Measurements from ENCODE around the gene UVSSA.
"Not testable (repeated sequence)": the region's sequence is repeated elsewhere in the genome, so short reads cannot be mapped to it uniquely, and the experiment has no call there.

Gene UVSSA

GRCh38 chr4:1316537-1317168, 30.4 kb upstream of the UVSSA start:
- DNase-seq: no peak

DNA sequence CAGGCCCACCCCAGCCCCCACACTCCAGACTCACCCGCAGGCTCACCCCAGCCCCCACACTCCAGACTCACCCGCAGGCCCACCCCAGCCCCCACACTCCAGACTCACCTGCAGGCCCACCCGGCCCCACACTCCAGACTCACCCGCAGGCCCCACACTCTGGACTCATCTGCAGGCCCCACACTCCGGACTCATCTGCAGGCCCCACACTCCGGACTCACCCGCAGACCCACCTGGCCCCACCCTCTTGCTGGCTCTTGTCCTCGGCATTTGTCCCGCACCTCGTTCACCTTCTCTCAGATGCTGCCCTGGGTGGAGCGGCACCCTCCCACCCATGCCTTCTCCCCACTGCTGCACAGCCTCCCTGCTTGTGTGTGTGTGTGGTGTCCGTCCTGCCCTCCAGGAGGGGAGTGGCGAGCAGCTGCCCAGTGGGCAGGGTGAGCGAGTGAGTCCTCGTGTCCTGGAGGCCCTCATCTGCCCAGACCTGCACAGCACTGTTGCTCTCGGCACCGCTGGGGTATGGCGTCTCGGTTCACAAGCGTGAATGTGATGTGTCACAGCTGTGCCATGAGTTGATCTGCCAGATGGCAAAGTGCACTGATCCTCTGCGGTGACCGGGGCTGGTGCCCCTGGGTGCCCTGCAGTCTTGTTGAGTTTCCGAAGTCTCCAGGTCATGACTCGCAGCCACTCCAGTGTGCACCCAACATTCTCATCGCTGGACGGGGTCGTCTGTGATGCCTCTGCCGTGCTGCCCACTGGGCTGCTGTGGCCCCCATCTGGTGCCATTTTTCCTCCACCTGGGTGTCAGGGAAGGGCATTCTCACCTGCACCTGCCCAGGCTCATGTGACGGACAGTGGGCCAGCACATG, 29.6 kb upstream of the UVSSA start:
- no peak for DNase-seq

DNA sequence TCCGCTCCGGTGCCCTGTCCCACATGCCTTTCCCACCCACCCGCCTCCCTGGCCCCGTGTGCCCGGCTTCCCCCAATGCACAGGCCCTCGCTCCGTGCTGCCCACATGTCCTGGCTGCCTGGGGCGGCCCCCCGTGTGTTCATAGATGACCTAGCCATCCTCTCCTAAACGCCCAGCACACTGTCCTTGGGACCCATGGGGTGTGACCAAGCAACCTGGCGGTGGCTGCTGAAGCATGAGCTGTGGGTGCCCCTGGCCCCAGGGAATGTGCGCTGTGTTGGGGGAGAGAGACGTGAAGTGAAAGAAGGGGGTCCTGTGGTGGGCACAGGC, 29.0 kb upstream of the UVSSA start:
- DNase-seq: no peak

DNA sequence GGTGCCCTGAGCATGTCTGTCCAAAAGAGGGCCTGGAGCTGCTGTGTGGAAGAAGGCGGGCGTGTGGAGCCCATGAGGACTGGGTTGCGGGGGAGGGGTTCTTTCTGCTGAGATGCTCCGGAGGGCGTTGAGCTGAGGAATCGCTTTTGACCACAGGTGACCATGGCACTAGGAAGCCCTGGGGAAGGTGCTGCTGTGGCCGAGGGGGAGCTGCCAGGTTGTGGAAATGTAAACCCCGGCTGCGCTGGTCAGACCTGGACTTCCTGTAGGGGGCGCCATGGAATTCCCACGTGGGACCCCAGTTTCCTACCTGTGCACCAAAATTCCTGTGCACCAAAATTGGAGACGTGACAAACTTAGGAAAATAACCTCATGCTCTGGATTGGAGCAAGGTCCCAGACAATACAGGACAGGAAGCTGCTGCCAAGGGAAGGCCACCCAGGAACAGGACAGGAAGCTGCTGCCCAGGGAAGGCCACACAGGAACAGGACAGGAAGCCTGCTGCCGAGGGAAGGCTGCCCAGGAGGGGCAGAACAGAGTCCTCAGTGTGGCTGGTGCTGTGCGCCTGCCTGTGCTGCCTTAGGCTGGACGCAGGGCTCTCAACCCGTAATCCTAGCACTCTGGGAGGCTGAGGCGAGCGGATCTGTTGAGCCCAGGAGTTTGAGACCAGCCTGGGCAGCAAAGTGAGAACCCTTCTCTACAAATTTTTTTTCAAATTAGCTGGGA, 28.4 kb upstream of the UVSSA start:
- peak in 1 of 4 experiments; percentile 20 for DNase-seq

- no peak for DNase-seq
Measured at GRCh38 chr4:1321486-1321885, 25.5 kb upstream of the UVSSA start.

DNA sequence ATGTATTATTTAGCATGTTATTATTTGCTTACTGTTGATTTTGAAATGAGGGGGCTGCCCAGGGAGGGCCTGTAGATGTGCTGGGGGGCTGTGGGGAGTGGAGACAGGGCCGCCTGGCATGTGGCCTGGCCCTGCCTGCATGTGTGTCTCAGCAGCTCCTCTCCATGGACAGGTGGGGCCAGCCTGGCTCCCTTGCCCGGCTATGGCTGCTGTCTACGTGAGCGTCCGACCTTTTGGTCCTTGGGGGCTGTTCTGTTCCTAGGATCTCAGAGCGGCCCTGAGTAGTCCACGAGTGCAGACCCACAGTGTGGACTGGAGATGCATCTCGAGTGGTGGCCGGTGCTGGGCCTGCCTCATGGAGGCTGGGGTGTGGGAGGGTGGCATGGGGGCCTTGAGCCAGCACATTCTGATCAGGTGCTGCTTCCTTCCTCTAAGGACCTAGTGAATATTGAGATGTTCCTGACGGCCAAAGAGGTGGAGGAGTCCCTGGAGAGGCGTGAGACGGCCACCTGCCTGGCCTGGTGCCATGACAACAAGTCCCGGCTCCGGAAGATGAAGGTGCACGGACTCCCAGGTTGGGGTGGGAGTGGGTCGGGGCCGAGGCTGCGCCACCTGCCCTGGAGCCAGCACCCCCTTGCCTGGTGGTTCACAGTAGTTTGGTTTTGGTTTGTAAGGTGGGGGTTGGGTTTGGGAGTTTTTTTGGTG, 24.9 kb upstream of the UVSSA start:
- DNase-seq: no peak

GRCh38 chr4:1323280-1323634, 23.8 kb upstream of the UVSSA start:
- DNase-seq: no peak

DNA sequence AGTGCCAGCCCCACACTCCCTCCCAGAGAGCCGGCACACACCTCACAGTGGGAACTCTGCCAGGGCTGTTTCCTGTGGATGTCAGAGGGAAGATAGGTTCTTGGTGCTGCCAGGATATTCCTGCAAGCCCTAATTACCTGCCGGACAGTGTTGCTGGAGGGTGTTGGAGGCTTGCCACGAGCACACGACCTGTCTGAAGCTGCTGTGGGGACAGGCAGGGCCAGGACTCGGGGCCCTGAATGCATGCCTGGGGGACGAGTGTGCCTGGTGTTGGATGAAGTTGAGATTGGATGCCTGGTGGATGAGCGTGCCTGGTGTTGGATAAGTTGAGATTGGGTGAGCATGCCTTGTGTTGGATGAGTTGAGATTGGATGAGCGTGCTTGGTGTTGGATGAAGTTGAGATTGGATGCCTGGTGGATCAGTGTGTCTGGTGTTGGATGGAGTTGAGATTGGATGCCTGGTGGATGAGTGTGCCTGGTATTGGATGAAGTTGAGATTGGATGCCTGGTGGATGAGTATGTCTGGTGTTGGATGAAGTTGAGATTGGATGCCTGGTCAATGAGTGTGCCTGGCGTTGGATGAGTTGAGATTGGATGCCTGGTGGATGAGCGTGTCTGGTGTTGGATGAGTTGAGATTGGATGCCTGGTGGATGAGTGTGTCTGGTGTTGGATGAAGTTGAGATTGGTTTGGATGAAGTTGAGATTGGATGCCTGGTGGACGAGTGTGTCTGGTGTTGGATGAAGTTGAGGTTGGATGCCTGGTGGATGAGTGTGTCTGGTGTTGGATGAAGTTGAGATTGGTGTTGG, 23.2 kb upstream of the UVSSA start:
- no peak for DNase-seq

- not testable (repeated sequence) for DNase-seq
Measured at GRCh38 chr4:1324443-1325175, 22.4 kb upstream of the UVSSA start.

GRCh38 chr4:1325176-1325480, 21.9 kb upstream of the UVSSA start:
- DNase-seq: no peak

DNA sequence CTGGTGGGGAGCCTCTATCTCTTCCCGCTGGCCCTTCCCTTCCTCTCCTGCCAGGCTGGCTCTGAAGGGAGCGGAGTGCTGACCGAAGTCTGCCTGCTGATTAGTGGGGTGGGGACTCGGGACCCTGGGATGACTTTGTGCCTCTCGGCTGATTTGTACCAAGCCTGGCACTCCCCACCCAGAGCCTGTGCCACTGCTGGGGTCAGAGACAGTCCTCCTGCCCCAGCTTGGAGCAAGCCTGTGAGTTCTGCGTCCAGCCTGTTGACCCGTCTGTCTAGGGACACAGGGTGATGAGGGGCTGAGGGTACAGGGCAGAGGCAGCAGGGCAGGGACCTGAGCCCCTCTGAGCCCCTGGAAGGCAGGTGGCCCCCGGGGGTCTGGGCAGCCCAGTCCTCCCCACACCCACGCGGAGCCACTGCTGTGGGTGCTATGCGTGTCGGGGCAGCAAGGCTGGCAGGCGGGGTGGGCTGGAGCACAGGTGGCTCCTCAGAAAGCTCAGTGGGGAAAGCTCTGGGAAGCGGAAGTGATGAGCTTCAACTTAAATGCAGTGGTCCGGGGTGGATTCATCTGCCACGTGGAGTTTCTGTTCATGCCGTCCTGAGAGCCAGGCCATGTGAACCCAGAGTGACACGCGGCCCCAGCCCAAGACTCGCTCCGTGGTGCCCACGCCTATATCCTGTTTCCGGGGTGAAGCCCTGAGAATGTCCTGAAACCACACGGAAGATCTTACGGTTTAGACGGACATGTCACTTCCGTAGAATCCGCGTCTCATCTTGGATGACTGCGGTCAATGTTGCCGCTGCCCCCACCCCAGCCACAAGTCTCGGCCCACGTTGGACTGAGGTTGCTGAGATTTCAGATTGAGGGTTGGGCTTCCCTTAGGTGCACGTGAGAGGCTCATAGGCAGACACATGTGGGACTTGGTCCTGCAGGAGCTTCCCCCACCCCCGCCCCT, 21.1 kb upstream of the UVSSA start:
- DNase-seq: no peak

DNA sequence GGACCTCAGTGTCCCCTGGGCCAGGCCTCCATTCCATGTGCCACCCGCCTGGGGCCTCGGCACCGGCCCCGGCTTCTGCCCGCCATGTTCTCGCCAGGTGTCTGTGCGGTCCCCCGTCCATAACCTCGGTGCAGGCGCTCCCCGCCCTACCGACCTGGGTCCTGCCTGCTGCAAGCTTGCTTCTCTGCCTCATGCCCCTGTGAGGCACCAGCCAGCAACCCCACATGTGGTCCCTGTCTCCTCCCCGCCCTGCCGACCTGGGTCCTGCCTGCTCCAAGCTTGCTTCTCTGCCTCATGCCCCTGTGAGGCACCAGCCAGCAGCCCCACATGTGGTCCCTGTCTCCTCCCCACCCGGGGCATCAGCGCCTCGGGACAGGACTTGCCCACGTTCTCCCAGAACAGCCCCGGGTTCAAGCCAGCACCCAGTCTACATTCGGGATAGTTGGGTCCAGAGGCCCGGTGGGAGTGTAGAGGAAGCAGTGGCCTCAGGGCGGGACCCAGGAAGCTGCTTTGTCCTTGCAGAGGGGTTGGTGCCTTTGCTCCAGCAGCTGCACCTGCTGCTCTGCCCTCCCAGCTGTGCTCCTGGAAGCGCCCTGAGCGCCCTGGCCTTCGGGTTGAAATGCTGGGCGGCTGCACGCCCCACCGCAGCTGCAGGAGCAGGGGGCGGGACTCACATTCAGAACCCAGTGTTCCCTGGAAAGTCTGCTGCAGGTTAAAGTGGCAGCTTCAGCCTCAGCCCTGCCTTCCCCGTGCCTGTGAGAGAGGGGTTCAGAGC, 20.1 kb upstream of the UVSSA start:
- no peak for DNase-seq

GRCh38 chr4:1327526-1328266, 19.3 kb upstream of the UVSSA start:
- DNase-seq: no peak

DNA sequence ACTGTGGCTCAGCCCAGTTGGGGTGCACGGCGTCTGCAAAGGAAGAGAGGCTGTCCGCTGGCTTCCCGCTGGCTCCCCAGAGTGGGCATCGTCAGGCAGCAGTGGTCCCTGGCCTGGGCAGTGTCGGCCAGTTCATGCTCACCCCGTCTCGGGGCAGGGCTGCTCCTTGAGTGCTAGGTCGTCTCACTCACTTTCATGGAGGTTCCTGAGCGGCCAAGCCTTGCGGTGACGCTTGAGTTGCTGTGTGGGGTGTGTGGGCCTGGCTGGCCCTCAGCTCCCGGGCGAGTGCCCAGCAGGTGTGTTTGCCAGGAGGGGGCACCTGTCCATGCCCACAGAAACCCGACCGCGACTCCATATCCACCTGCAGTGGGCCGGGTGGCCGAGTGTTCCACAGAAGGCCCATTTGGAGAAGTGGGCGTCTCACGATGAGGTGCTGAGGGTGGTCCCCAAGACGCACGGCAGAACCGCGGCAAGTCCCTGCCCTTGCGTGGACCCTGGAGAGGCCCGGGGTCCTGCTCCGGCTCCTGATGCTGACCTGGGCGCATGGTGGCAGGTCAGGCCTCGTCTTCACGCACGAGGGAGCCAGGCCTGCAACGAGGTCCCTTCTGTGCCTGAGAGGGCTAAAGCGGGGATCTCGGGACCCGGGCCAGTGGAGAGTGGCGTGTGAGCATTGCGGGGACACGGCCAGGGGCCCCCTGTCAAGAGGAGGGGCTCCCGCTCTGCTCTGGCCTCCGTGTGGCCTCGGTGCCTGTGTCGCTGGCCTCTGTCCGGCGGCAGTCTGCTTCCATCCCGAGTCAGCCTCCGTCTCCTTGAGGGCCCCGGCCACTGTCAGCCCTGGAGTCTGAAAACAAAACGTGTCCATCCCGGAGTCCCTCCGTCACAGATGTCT, 18.5 kb upstream of the UVSSA start:
- DNase-seq: no peak

- peak in 1 of 4 experiments; percentile 23 for DNase-seq
Measured at GRCh38 chr4:1329408-1330371, 17.3 kb upstream of the UVSSA start.

DNA sequence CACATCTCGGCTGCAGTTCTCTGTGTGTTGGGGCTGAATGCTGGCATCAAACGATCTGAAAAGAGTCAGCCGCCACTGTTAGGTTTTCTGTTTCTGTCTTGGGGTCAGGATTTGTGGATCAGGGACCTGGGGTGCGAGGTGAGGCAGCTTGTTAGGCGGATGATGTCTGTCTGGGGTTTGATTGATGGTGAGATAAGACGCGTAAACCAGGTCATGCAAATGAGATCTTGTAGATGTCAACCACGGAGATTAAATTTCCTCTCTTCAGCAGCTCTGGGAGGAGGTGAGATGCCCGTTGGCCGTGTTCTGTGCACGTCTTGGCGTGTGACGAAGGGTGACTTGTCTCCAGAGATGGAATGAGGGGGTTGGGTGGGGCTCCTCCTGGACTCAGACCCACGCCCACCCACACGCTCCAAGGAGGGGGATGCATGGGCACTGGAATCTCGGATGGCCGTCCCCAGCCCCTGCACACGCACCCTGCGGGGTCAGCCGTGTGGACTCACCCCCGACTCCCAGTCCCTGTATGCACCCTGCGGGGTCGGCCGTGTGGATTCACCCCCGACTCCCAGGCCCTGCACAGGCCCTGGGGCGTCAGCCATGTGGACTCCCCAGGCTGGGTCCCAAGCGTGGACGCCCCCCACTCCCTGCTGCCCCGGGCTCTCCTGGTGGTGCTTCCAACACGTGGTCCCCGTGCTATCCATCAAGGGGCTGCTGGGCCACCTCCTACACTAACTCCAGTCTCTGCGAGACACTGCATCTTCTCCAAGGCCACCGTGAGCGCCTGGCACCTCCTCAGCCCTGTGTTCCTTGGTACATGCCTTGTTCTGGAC, 16.0 kb upstream of the UVSSA start:
- DNase-seq: peak in 2 of 4 experiments; percentile 18 to 39

Data from activated naive CD4-positive, alpha-beta T cell (primary cell).